ENCODE data around the gene ZNF335. TPM values are rescaled to one million over a fixed set of nuclear protein-coding genes. Genes with fewer than 3 reads are reported as not detected.

The ZNF335 gene
- total and polyA plus RNA-seq, 2 of the 13 experiments (the other 11 are each of a cell fraction or from before 2014, with no cell fraction given), result 9.7 to 13.7 TPM

DNA sequence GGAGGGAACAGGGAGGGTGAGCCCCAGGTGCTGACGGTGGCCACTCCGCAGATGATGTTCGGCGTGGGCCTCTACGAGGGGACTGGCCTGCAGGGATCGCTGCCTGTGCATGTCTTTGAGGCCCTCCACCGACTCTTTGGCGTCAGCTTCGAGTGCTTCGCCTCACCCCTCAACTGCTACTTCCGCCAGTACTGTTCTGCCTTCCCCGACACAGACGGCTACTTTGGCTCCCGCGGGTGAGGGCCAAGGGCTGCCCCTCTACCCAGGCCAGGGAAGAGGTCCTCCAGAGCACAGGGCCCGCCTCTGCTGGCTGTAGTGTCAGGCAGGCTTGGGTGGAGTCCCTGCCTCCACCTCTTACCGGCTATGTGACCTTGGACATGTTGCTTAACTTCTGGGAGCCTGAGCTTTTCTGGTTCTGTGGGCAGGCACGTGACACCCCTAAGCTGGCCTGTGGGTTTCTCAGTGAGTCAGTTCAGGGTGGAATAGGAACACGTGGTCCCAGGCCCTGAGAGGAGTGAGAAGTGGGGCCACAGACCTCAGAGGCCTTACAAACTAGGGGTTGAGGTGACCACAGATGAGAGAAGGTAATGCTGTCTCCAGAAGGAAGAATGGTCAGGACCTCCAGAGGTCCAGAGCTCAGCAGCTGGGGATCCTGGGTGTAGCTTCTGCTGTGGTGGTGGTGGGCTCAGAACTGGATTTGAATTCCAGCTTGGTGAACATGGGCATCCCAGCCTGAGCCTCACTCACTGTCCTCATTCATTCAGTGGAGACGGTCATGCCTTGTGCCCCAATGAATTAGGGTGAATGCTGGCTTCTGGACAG lies 25.6 kb downstream of the ZNF335 start (continued):
- TF ChIP-seq RFXAP (CRISPR knock-in tag; IDR thresholded peaks at IDR 0.05; ENCODE audit: borderline replicate concordance) (0 out of 2 replicates have a peak, but pooled peaks have one; percentile 72), CAMTA2 (CRISPR knock-in tag; IDR thresholded peaks at IDR 0.05; ENCODE audit: borderline replicate concordance) (peak; percentile 74; the same call in 1 of the 2 replicates), TBX3 (IDR thresholded peaks at IDR 0.05; ENCODE audit: borderline replicate concordance) (0 out of 2 replicates have a peak, but pooled peaks have one; percentile 45), ZNF776 (CRISPR knock-in tag; IDR thresholded peaks at IDR 0.05) (peak; percentile 79), SP5 (CRISPR knock-in tag; IDR thresholded peaks at IDR 0.05; ENCODE audit: borderline replicate concordance, low read depth) (peak; percentile 83; the same call in 1 of the 2 replicates), RBM39 (IDR thresholded peaks at IDR 0.05; ENCODE audit: low read depth, low read length, poor library complexity, severe bottlenecking) (peak; percentile 82), KAT8 (CRISPR knock-in tag; IDR thresholded peaks at IDR 0.05) (peak; percentile 93), FOXK1 (CRISPR knock-in tag; IDR thresholded peaks at IDR 0.05; ENCODE audit: borderline replicate concordance, low read depth) (peak; percentile 81; the same call in 1 of the 2 replicates), KLF13 (CRISPR knock-in tag; IDR thresholded peaks at IDR 0.05) (peak; percentile 31; the same call in 1 of the 2 replicates), HMG20B (CRISPR knock-in tag; conservative IDR thresholded peaks at IDR 0.05) (peak; percentile 80; the same call in 1 of the 2 replicates), HES4 (CRISPR knock-in tag; IDR thresholded peaks at IDR 0.05; ENCODE audit: borderline replicate concordance) (no peak; the same call in 1 of the 2 replicates), SP140L (CRISPR knock-in tag; IDR thresholded peaks at IDR 0.05; ENCODE audit: borderline replicate concordance) (no peak)
- TF ChIP-seq, protein P1, sequence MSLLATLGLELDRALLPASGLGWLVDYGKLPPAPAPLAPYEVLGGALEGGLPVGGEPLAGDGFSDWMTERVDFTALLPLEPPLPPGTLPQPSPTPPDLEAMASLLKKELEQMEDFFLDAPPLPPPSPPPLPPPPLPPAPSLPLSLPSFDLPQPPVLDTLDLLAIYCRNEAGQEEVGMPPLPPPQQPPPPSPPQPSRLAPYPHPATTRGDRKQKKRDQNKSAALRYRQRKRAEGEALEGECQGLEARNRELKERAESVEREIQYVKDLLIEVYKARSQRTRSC (CRISPR knock-in tag; IDR thresholded peaks at IDR 0.05; ENCODE audit: low read depth), result 0 out of 2 replicates have a peak, but pooled peaks have one; percentile 56
- TF ChIP-seq, protein P2, sequence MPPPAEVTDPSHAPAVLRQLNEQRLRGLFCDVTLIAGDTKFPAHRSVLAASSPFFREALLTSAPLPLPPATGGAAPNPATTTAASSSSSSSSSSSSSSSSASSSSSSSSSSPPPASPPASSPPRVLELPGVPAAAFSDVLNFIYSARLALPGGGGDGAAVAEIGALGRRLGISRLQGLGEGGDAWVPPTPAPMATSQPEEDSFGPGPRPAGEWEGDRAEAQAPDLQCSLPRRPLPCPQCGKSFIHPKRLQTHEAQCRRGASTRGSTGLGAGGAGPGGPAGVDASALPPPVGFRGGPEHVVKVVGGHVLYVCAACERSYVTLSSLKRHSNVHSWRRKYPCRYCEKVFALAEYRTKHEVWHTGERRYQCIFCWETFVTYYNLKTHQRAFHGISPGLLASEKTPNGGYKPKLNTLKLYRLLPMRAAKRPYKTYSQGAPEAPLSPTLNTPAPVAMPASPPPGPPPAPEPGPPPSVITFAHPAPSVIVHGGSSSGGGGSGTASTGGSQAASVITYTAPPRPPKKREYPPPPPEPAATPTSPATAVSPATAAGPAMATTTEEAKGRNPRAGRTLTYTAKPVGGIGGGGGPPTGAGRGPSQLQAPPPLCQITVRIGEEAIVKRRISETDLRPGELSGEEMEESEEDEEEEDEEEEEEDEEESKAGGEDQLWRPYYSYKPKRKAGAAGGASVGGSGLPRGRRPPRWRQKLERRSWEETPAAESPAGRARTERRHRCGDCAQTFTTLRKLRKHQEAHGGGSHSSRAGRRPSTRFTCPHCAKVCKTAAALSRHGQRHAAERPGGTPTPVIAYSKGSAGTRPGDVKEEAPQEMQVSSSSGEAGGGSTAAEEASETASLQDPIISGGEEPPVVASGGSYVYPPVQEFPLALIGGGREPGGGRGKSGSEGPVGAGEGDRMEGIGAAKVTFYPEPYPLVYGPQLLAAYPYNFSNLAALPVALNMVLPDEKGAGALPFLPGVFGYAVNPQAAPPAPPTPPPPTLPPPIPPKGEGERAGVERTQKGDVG (CRISPR knock-in tag; IDR thresholded peaks at IDR 0.05; ENCODE audit: borderline replicate concordance), result peak; percentile 60; the same call in 1 of the 2 replicates
- TF ChIP-seq, protein P3, sequence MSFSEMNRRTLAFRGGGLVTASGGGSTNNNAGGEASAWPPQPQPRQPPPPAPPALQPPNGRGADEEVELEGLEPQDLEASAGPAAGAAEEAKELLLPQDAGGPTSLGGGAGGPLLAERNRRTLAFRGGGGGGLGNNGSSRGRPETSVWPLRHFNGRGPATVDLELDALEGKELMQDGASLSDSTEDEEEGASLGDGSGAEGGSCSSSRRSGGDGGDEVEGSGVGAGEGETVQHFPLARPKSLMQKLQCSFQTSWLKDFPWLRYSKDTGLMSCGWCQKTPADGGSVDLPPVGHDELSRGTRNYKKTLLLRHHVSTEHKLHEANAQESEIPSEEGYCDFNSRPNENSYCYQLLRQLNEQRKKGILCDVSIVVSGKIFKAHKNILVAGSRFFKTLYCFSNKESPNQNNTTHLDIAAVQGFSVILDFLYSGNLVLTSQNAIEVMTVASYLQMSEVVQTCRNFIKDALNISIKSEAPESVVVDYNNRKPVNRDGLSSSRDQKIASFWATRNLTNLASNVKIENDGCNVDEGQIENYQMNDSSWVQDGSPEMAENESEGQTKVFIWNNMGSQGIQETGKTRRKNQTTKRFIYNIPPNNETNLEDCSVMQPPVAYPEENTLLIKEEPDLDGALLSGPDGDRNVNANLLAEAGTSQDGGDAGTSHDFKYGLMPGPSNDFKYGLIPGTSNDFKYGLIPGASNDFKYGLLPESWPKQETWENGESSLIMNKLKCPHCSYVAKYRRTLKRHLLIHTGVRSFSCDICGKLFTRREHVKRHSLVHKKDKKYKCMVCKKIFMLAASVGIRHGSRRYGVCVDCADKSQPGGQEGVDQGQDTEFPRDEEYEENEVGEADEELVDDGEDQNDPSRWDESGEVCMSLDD (CRISPR knock-in tag; IDR thresholded peaks at IDR 0.05; ENCODE audit: borderline replicate concordance), result peak; percentile 48; the same call in 1 of the 2 replicates
- TF ChIP-seq, protein P4, sequence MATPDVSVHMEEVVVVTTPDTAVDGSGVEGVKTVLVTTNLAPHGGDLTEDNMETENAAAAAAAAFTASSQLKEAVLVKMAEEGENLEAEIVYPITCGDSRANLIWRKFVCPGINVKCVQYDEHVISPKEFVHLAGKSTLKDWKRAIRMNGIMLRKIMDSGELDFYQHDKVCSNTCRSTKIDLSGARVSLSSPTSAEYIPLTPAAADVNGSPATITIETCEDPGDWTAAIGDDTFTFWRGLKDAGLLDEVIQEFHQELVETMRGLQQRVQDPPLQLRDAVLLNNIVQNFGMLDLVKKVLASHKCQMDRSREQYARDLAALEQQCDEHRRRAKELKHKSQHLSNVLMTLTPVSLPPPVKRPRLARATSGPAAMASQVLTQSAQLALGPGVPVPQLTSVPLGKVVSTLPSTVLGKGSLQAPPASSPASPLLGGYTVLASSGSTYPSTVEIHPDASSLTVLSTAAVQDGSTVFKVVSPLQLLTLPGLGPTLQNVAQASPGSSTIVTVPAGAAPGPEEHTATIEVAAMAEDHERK (CRISPR knock-in tag; IDR thresholded peaks at IDR 0.05; ENCODE audit: low read depth), result 0 out of 2 replicates have a peak, but pooled peaks have one; percentile 28
- TF ChIP-seq, protein P5, sequence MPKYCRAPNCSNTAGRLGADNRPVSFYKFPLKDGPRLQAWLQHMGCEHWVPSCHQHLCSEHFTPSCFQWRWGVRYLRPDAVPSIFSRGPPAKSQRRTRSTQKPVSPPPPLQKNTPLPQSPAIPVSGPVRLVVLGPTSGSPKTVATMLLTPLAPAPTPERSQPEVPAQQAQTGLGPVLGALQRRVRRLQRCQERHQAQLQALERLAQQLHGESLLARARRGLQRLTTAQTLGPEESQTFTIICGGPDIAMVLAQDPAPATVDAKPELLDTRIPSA (CRISPR knock-in tag; IDR thresholded peaks at IDR 0.05; ENCODE audit: borderline replicate concordance), result no peak

Data from HepG2 (cell line).